HepG2 (cell line): Measurements from ENCODE around the gene SPOCD1. TPM values are rescaled to one million over a fixed set of nuclear protein-coding genes. Genes with fewer than 3 reads are reported as not detected.

Experiments
- ATAC-seq: fragments of 200-7000 bp; cut with Tn5 transposase; 3 replicates; pipeline ENCODE4 v1.9.1; 2020; ENCODE audit warnings: mild to moderate bottlenecking, moderate library complexity
- BruUV-seq: library from RNA; stranded (reverse); fragments of 400-500 nt; replicated peaks from 2 replicates; lab custom pipeline; 2021; lab: Mats Ljungman, UMichigan
- CTCF ChIA-PET: fragments of 300-600 bp; formaldehyde crosslinking; extraction: SDS; loops from one replicate; lab custom pipeline; 2021; ENCODE audit warnings: low total read pairs, inconsistent platforms, low intra/inter-chr PET ratio; lab: Yijun Ruan, JAX
- POLR2A ChIA-PET: fragments of 350-600 bp; sonication (Branson Sonifier 250); formaldehyde crosslinking; loops from one replicate; lab custom pipeline; 2020; ENCODE audit warnings: antibody characterized with exemption, inconsistent platforms; lab: Yijun Ruan, JAX
- DNase-seq: peaks from one replicate; pipeline ENCODE4 v3.0.0-alpha.2; 2015; ENCODE audit warnings: low spot score
- FAIRE-seq: peaks from 3 replicates; lab custom pipeline; 2011; peaks lifted over from hg19 to GRCh38; lab: Jason Lieb, UNC
- H2AFZ ChIP-seq: one replicate; pipeline ENCODE4 v1.6.1; 2011; ENCODE audit warnings: low read length, inconsistent platforms
- H3K27ac ChIP-seq: fragments of 300-600 bp; 3 replicates; pipeline ENCODE4 v1.8.0; 2011; ENCODE audit warnings: mixed run types, mild to moderate bottlenecking, mixed read lengths, low read length, inconsistent platforms; ENCODE audit not compliant: insufficient read depth; ENCODE audit errors: extremely low read length
- H3K27me3 ChIP-seq, 2 experiments: fragments of 200-600 bp in 1 of 2; 2 replicates in 1 of 2; 3 replicates in 1 of 2; pipeline versions ENCODE4 v1.6.0 to v1.8.0; 2011; ENCODE audit warnings: low read length in 2 of 2, mild to moderate bottlenecking in 2 of 2, moderate library complexity in 2 of 2, inconsistent platforms in 1 of 2; ENCODE audit not compliant: insufficient read depth in 2 of 2, control insufficient read depth in 1 of 2
- H3K36me3 ChIP-seq, 2 experiments: fragments of 200-600 bp in 1 of 2; replicated peaks in 1 of 2; 2 replicates in 1 of 2; 3 replicates in 1 of 2; pipeline versions ENCODE4 v1.5.1 to v1.8.0; 2011; ENCODE audit warnings: low read length in 2 of 2, inconsistent platforms in 1 of 2; ENCODE audit not compliant: insufficient read depth in 2 of 2, control insufficient read depth in 1 of 2
- H3K4me1 ChIP-seq: 2 replicates; pipeline ENCODE4 v1.5.1; 2012; ENCODE audit warnings: low read length, inconsistent platforms; ENCODE audit not compliant: insufficient read depth
- H3K4me2 ChIP-seq: 2 replicates; pipeline ENCODE4 v1.6.0; 2011; ENCODE audit warnings: low read depth, low read length, inconsistent platforms
- H3K4me3 ChIP-seq, 3 experiments: fragments of 200-600 bp in 1 of 3; sonication (generic), shearing (Covaris generic) in 1 of 3; replicated peaks in 1 of 3; 2 replicates each; pipeline ENCODE4 v1.5.1; 2011 to 2016; ENCODE audit warnings: low read length in 3 of 3, inconsistent platforms in 2 of 3, low read depth in 2 of 3, mild to moderate bottlenecking in 2 of 3, control low read depth in 1 of 3, mixed read lengths in 1 of 3; ENCODE audit not compliant: insufficient read depth in 1 of 3
- H3K79me2 ChIP-seq: one replicate; pipeline ENCODE4 v1.6.1; 2011; ENCODE audit warnings: low read length, inconsistent platforms; ENCODE audit not compliant: insufficient read depth
- H3K9ac ChIP-seq: 2 replicates; pipeline ENCODE4 v1.6.0; 2011; ENCODE audit warnings: mild to moderate bottlenecking, low read depth, low read length, inconsistent platforms; ENCODE audit not compliant: insufficient read depth
- H3K9me3 ChIP-seq: 2 replicates; pipeline ENCODE4 v1.5.1; 2012; ENCODE audit warnings: mild to moderate bottlenecking, low read length
- H4K20me1 ChIP-seq: 2 replicates; pipeline ENCODE4 v1.6.0; 2011; ENCODE audit warnings: inconsistent platforms, mild to moderate bottlenecking, low read length, moderate library complexity; ENCODE audit not compliant: insufficient read depth
- ATM ChIP-seq: fragments of 450-650 bp; IDR thresholded peaks from 2 replicates; pipeline ENCODE4 v1.7.1; 2017; ENCODE audit warnings: mild to moderate bottlenecking, borderline replicate concordance
- CBFB ChIP-seq: sonication (generic); formaldehyde crosslinking; IDR thresholded peaks from 2 replicates; pipeline ENCODE4 v1.4.0; 2020; ENCODE audit warnings: missing genetic modification reagents
- NFE2 ChIP-seq: sonication (generic); formaldehyde crosslinking; IDR thresholded peaks from 2 replicates; pipeline ENCODE4 v1.4.0; 2020; ENCODE audit warnings: missing genetic modification reagents
- NR2F6 ChIP-seq, 2 experiments: IDR thresholded peaks; 2 replicates each; pipeline ENCODE4 v1.6.1; 2016; ENCODE audit warnings: antibody characterized with exemption in 1 of 2, mild to moderate bottlenecking in 1 of 2
- TBL1XR1 ChIP-seq: fragments of 150-350 bp; IDR thresholded peaks from 2 replicates; pipeline ENCODE4 v1.6.1; 2014; ENCODE audit warnings: borderline replicate concordance, low read length; ENCODE audit not compliant: partially characterized antibody
- TMF1 ChIP-seq: sonication (generic); formaldehyde crosslinking; IDR thresholded peaks from 2 replicates; pipeline ENCODE4 v1.8.1; 2022; ENCODE audit warnings: low read depth, missing genetic modification reagents
- ZNF282 ChIP-seq: fragments of 450-650 bp; IDR thresholded peaks from 2 replicates; pipeline ENCODE4 v1.6.1; 2018; ENCODE audit not compliant: partially characterized antibody
- ZNF292 ChIP-seq: sonication (generic); formaldehyde crosslinking; IDR thresholded peaks from 2 replicates; pipeline ENCODE4 v1.8.1; 2022; ENCODE audit warnings: mild to moderate bottlenecking, low read depth, missing genetic modification reagents, borderline replicate concordance
- ZNF329 ChIP-seq: sonication (generic); formaldehyde crosslinking; IDR thresholded peaks from 2 replicates; pipeline ENCODE4 v1.9.0; 2021; ENCODE audit warnings: low read depth, mild to moderate bottlenecking, missing genetic modification reagents
- ZNF556 ChIP-seq: sonication (generic); formaldehyde crosslinking; IDR thresholded peaks from 2 replicates; pipeline ENCODE4 v1.4.0; 2020; ENCODE audit warnings: mild to moderate bottlenecking, missing genetic modification reagents, borderline replicate concordance
- ZNF607 ChIP-seq: sonication (generic); formaldehyde crosslinking; IDR thresholded peaks from 2 replicates; pipeline ENCODE4 v1.5.1; 2020; ENCODE audit warnings: missing genetic modification reagents, mild to moderate bottlenecking, borderline replicate concordance
- ZNF678 ChIP-seq: sonication (generic); formaldehyde crosslinking; IDR thresholded peaks from 2 replicates; pipeline ENCODE4 v1.4.0; 2020; ENCODE audit warnings: mild to moderate bottlenecking, missing genetic modification reagents
- ZNF777 ChIP-seq: sonication (generic); formaldehyde crosslinking; IDR thresholded peaks from 2 replicates; pipeline ENCODE4 v1.4.0; 2020; ENCODE audit warnings: missing genetic modification reagents
- ZNF782 ChIP-seq: sonication (generic); formaldehyde crosslinking; IDR thresholded peaks from 2 replicates; pipeline ENCODE4 v1.4.0; 2020; ENCODE audit warnings: missing genetic modification reagents, mild to moderate bottlenecking, borderline replicate concordance
- WGBS: methylation state at CpG from one replicate; pipeline ENCODE4 v1.1.6; 2017; ENCODE audit warnings: low lambda C conversion rate; 5-methylcytosine and 5-hydroxymethylcytosine counted together
- in situ Hi-C: cut with HindIII; loops from 2 replicates; pipeline ENCODE4 v1.10.0; 2017; ENCODE audit warnings: low pct_unique_long_range_greater_than_20kb; ENCODE audit not compliant: extremely low pct_ligation_motif_present
- intact Hi-C: fragments of 100-400 bp; cut with micrococcal nuclease; formaldehyde crosslinking; loops from one replicate; pipeline ENCODE4 v1.10.0; 2022; ENCODE audit not compliant: unreplicated experiment
- polyA plus RNA-seq, 8 experiments: library from polyadenylated mRNA; depleted of rRNA in 3 of 8; stranded (reverse) in 7 of 8; unstranded in 1 of 8; fragments of >200 nt; fragmentation: Illumina TruSeq in 4 of 8; extraction: Trizol in 4 of 8; gene quantifications; 2 replicates each; pipeline versions ENCODE4 v1.2.1 to v1.2.3, GENCODE V29; 2011 to 2016; ENCODE audit warnings: low read depth in 4 of 8, missing spikeins in 1 of 8, mixed read lengths in 1 of 8; ENCODE audit not compliant: insufficient read depth in 1 of 8
- total RNA-seq, 5 experiments: library from RNA; depleted of rRNA; stranded (reverse); fragments of >200 nt; fragmentation: Illumina TruSeq; extraction: Trizol; gene quantifications; 2 replicates each; pipeline ENCODE4 v1.2.3, GENCODE V29; 2016; ENCODE audit warnings: low read depth in 1 of 5
- TF ChIP-seq, protein P1 (sequence below): sonication (generic); formaldehyde crosslinking; IDR thresholded peaks from 2 replicates; pipeline ENCODE4 v1.4.0; 2020; ENCODE audit warnings: missing genetic modification reagents
- TF ChIP-seq, protein P2 (sequence below): sonication (generic); formaldehyde crosslinking; IDR thresholded peaks from 2 replicates; pipeline ENCODE4 v1.5.0; 2020; ENCODE audit warnings: missing genetic modification reagents
- TF ChIP-seq, protein P3 (sequence below): IDR thresholded peaks from 2 replicates; pipeline ENCODE4 v1.6.1; 2016; ENCODE audit warnings: low read depth, borderline replicate concordance
- TF ChIP-seq, protein P4 (sequence below): sonication (generic); formaldehyde crosslinking; IDR thresholded peaks from 2 replicates; pipeline ENCODE4 v1.4.0; 2020; ENCODE audit warnings: mild to moderate bottlenecking, missing genetic modification reagents, borderline replicate concordance

Gene SPOCD1
- total and polyA plus RNA-seq, 2 of the 13 experiments (the other 11 are each of a cell fraction or from before 2014, with no cell fraction given): 0.24 to 0.29 TPM

DNA sequence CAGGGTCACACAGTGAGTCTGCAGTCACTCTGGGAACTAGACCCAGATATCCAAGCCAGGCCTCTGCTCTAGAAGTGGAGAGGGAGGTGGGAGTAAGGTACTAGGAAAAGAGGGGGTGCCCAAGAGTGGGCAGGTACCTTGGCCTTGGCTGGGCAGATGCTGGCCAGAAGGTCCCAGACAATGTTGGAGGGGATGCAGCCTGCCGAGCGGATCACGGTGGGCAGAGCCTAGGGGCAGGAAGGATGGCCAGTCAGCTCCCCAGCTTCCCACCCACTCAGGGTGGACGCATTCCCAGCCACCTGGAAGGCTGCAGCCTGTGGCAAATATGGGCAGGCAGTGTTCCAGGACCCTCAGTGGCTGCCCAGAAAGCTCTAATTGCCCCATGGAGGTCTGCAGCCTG is 23.3 kb downstream of the SPOCD1 start (continued):
- TF ChIP-seq, protein P1, sequence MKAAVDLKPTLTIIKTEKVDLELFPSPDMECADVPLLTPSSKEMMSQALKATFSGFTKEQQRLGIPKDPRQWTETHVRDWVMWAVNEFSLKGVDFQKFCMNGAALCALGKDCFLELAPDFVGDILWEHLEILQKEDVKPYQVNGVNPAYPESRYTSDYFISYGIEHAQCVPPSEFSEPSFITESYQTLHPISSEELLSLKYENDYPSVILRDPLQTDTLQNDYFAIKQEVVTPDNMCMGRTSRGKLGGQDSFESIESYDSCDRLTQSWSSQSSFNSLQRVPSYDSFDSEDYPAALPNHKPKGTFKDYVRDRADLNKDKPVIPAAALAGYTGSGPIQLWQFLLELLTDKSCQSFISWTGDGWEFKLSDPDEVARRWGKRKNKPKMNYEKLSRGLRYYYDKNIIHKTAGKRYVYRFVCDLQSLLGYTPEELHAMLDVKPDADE (CRISPR knock-in tag): no peak
- no peak for TF ChIP-seq ZNF282
- TF ChIP-seq, protein P2, sequence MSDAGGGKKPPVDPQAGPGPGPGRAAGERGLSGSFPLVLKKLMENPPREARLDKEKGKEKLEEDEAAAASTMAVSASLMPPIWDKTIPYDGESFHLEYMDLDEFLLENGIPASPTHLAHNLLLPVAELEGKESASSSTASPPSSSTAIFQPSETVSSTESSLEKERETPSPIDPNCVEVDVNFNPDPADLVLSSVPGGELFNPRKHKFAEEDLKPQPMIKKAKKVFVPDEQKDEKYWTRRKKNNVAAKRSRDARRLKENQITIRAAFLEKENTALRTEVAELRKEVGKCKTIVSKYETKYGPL (CRISPR knock-in tag): no peak

DNA sequence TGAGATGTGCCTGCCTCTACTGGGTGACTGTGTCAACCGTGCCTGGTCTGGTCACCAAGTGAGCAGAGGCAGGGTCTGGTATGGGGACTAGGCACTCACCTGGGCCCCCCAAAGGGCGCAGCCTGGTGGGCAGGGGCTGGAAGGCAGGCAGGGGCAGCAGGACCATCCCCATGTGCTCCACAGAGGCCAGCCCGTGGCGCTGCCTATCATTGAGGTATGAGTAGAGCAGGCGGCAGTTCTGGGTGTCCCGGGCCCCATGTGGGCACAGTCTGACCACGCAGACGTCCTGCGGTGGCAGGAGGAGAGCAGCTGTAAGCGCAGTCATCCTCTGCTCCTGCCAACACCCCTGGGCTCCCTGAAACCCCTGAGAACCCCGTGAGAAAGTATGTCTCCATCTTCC is 23.7 kb downstream of the SPOCD1 start:
- DNase-seq (no peak), ATAC-seq (no peak), FAIRE-seq (no peak)
- no peak overlapping the region for H3K4me3 ChIP-seq
- H2AFZ ChIP-seq: no peak overlapping the region
- no TSS peak for BruUV-seq
- H3K9me3 ChIP-seq: no peaks in the 10 kb centered on the region
- no peak overlapping the region for H3K9ac ChIP-seq
- H3K4me1 ChIP-seq: peaks cover 22% of the 10 kb centered on the region
- in situ Hi-C loops (no loop called here), intact Hi-C loops (no loop called here)
- ChIA-PET CTCF (no interaction called here), POLR2A (no interaction called here)
- H3K27me3 ChIP-seq: peaks cover 3 to 24% of the 10 kb centered on the region in 2 experiments; a peak in 3 of 5 replicates
- no peaks in the 10 kb centered on the region for H3K36me3 ChIP-seq
- H3K4me2 ChIP-seq: no peak overlapping the region
- no peak overlapping the region for H3K27ac ChIP-seq
- 0% methylated on average over 1 of the region's 11 CpGs for WGBS
- no peaks in the 10 kb centered on the region for H4K20me1 ChIP-seq
- H3K79me2 ChIP-seq: no peaks in the 10 kb centered on the region
- TF ChIP-seq ZNF329 (CRISPR knock-in tag) (no peak), TMF1 (CRISPR knock-in tag) (no peak), CBFB (CRISPR knock-in tag) (no peak), TBL1XR1 (no peak), ZNF292 (CRISPR knock-in tag) (no peak), ZNF777 (CRISPR knock-in tag) (no peak), ZNF782 (CRISPR knock-in tag) (no peak), NR2F6 (IDR thresholded peaks at IDR 0.05) (no peak), NR2F6 (CRISPR knock-in tag; IDR thresholded peaks at IDR 0.05) (no peak), ZNF556 (no peak), ATM (no peak), ZNF678 (no peak), NFE2 (CRISPR knock-in tag) (no peak), ZNF607 (CRISPR knock-in tag) (no peak)
- TF ChIP-seq, protein P3, sequence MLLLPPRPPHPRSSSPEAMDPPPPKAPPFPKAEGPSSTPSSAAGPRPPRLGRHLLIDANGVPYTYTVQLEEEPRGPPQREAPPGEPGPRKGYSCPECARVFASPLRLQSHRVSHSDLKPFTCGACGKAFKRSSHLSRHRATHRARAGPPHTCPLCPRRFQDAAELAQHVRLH: no peak
- TF ChIP-seq, protein P4, sequence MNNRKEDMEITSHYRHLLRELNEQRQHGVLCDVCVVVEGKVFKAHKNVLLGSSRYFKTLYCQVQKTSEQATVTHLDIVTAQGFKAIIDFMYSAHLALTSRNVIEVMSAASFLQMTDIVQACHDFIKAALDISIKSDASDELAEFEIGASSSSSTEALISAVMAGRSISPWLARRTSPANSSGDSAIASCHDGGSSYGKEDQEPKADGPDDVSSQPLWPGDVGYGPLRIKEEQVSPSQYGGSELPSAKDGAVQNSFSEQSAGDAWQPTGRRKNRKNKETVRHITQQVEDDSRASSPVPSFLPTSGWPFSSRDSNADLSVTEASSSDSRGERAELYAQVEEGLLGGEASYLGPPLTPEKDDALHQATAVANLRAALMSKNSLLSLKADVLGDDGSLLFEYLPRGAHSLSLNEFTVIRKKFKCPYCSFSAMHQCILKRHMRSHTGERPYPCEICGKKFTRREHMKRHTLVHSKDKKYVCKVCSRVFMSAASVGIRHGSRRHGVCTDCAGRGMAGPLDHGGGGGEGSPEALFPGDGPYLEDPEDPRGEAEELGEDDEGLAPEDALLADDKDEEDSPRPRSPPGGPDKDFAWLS (CRISPR knock-in tag): no peak
